Peyer's patch (tissue), 4 donors: ENCODE results near the gene EXD3.

ENCODE experiments used
- CTCF ChIP-seq, 6 experiments: fragments of 450-650 bp in 4 of 6; fragments of 200-600 bp in 2 of 6; sonication (generic) in 1 of 6; IDR thresholded peaks; one replicate each; pipeline ENCODE4 v1.5.1; 2017 to 2019; ENCODE audit warnings: antibody characterized with exemption in 6 of 6, mild to moderate bottlenecking in 3 of 6, moderate library complexity in 1 of 6
- POLR2A ChIP-seq, 2 donors: fragments of 450-650 bp; IDR thresholded peaks; one replicate each; pipeline ENCODE4 v1.5.1; 2017; ENCODE audit warnings: antibody characterized with exemption in 2 of 2, mild to moderate bottlenecking in 2 of 2, moderate library complexity in 2 of 2

- TF ChIP-seq CTCF (IDR thresholded peaks at IDR 0.05) (no peak), POLR2A (IDR thresholded peaks at IDR 0.05) (no peak)
Observed at GRCh38 chr9:137349471-137350033, 73.4 kb downstream of the EXD3 start.
